HCT116 (cell line): ENCODE results near the gene ABCC1.

Experiments used
- EZH2 ChIP-seq: fragments of 200-600 bp; sonication (generic); IDR thresholded peaks from 2 replicates; pipeline ENCODE4 v1.6.1; 2017; ENCODE audit warnings: antibody characterized with exemption, mixed run types
- EZH2phosphoT487 ChIP-seq: fragments of 200-600 bp; IDR thresholded peaks from 2 replicates; pipeline ENCODE4 v1.6.1; 2018; ENCODE audit warnings: antibody characterized with exemption, borderline replicate concordance
- JUND ChIP-seq: IDR thresholded peaks from 2 replicates; pipeline ENCODE4 v1.6.1; 2012
- POLR2A ChIP-seq: IDR thresholded peaks from 2 replicates; pipeline ENCODE4 v1.7.0; 2011; ENCODE audit warnings: borderline replicate concordance; ENCODE audit not compliant: insufficient read depth, insufficient read length; ENCODE audit errors: extremely low read depth
- POLR2AphosphoS5 ChIP-seq: IDR thresholded peaks from 2 replicates; pipeline ENCODE4 v1.6.1; 2011; ENCODE audit warnings: mild to moderate bottlenecking, low read depth, low read length, moderate library complexity
- SIN3A ChIP-seq: IDR thresholded peaks from 2 replicates; pipeline ENCODE4 v1.6.1; 2012; ENCODE audit warnings: low read depth
- TCF7L2 ChIP-seq: IDR thresholded peaks from 2 replicates; pipeline ENCODE4 v1.7.0; 2011; ENCODE audit warnings: borderline replicate concordance, inconsistent platforms; ENCODE audit not compliant: insufficient read depth, insufficient read length; ENCODE audit errors: extremely low read depth
- ZFX ChIP-seq: fragments of 450-650 bp; IDR thresholded peaks from 2 replicates; pipeline ENCODE4 v1.6.1; 2017
- ZNF274 ChIP-seq: fragments of 200-500 bp; sonication (Bioruptor generic); IDR thresholded peaks from 2 replicates; pipeline ENCODE4 v1.6.1; 2014; ENCODE audit warnings: mild to moderate bottlenecking, low read depth, low read length, inconsistent platforms
- TF ChIP-seq, protein P1 (sequence below), 3 experiments: fragments of 200-600 bp in 1 of 3; sonication (generic) in 1 of 3; IDR thresholded peaks in 2 of 3; conservative IDR thresholded peaks in 1 of 3; 2 replicates each; pipeline ENCODE4 v1.5.1; 2012 to 2017; ENCODE audit warnings: low read depth in 2 of 3, low read length in 2 of 3, antibody characterized with exemption in 1 of 3, borderline replicate concordance in 1 of 3, control low read depth in 1 of 3, mild to moderate bottlenecking in 1 of 3, mixed read lengths in 1 of 3, mixed run types in 1 of 3, moderate library complexity in 1 of 3; ENCODE audit not compliant: insufficient read depth in 1 of 3
- TF ChIP-seq, protein P2 (sequence below): IDR thresholded peaks from 2 replicates; pipeline ENCODE4 v1.6.1; 2012
- TF ChIP-seq, protein P3 (sequence below): IDR thresholded peaks from 2 replicates; pipeline ENCODE4 v1.6.1; 2012; ENCODE audit warnings: low read depth

DNA sequence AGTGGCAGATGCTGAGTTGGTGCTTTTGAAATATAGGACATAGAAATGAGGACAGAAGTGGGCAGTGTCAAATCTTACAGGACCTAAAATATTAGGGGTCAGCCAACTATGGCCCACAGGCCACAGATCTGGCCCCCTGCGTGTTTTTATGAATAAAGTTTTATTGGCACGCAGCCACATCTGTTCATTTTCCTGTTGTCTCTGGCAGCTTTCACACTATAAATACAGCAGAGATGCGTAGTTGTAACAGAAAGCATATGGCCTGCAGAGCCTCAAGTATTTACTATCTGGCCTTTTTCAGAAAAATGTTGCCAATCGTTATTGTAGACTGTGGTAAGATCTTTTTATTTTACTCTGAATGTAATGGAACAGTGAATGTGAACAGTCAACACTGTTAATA, 191.1 kb downstream of the ABCC1 start:
- TF ChIP-seq ZFX: no peak
- TF ChIP-seq, protein P1, sequence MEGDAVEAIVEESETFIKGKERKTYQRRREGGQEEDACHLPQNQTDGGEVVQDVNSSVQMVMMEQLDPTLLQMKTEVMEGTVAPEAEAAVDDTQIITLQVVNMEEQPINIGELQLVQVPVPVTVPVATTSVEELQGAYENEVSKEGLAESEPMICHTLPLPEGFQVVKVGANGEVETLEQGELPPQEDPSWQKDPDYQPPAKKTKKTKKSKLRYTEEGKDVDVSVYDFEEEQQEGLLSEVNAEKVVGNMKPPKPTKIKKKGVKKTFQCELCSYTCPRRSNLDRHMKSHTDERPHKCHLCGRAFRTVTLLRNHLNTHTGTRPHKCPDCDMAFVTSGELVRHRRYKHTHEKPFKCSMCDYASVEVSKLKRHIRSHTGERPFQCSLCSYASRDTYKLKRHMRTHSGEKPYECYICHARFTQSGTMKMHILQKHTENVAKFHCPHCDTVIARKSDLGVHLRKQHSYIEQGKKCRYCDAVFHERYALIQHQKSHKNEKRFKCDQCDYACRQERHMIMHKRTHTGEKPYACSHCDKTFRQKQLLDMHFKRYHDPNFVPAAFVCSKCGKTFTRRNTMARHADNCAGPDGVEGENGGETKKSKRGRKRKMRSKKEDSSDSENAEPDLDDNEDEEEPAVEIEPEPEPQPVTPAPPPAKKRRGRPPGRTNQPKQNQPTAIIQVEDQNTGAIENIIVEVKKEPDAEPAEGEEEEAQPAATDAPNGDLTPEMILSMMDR (IDR thresholded peaks at IDR 0.05 in 2 of 3, conservative IDR thresholded peaks at IDR 0.05 in 1 of 3; ENCODE audit: borderline replicate concordance in 1 of 3, insufficient read depth in 1 of 3, low read depth in 2 of 3, low read length in 2 of 3): no peak
- TF ChIP-seq EZH2: no peak
- TF ChIP-seq POLR2AphosphoS5: no peak
- TF ChIP-seq POLR2A: no peak
- TF ChIP-seq, protein P2, sequence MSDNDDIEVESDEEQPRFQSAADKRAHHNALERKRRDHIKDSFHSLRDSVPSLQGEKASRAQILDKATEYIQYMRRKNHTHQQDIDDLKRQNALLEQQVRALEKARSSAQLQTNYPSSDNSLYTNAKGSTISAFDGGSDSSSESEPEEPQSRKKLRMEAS: no peak
- no peak for TF ChIP-seq JUND
- TF ChIP-seq TCF7L2: no peak
- no peak for TF ChIP-seq ZNF274
- no peak for TF ChIP-seq EZH2phosphoT487
- TF ChIP-seq, protein P3, sequence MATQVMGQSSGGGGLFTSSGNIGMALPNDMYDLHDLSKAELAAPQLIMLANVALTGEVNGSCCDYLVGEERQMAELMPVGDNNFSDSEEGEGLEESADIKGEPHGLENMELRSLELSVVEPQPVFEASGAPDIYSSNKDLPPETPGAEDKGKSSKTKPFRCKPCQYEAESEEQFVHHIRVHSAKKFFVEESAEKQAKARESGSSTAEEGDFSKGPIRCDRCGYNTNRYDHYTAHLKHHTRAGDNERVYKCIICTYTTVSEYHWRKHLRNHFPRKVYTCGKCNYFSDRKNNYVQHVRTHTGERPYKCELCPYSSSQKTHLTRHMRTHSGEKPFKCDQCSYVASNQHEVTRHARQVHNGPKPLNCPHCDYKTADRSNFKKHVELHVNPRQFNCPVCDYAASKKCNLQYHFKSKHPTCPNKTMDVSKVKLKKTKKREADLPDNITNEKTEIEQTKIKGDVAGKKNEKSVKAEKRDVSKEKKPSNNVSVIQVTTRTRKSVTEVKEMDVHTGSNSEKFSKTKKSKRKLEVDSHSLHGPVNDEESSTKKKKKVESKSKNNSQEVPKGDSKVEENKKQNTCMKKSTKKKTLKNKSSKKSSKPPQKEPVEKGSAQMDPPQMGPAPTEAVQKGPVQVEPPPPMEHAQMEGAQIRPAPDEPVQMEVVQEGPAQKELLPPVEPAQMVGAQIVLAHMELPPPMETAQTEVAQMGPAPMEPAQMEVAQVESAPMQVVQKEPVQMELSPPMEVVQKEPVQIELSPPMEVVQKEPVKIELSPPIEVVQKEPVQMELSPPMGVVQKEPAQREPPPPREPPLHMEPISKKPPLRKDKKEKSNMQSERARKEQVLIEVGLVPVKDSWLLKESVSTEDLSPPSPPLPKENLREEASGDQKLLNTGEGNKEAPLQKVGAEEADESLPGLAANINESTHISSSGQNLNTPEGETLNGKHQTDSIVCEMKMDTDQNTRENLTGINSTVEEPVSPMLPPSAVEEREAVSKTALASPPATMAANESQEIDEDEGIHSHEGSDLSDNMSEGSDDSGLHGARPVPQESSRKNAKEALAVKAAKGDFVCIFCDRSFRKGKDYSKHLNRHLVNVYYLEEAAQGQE: no peak
- no peak for TF ChIP-seq SIN3A
